Mesendoderm (in vitro differentiated cells): Measurements from ENCODE around the gene PTPRD.
A peak's percentile ranks its signal among the peaks of the same experiment; 100 is the strongest.

Source experiments
- DNase-seq: peaks from one replicate; pipeline ENCODE4 v3.0.0; 2013
- H2AK5ac ChIP-seq: 2 replicates; pipeline ENCODE4 v1.6.1; 2013; ENCODE audit warnings: low read length, inconsistent platforms
- H2BK120ac ChIP-seq: 2 replicates; pipeline ENCODE4 v1.6.1; 2013; ENCODE audit warnings: low read depth, mild to moderate bottlenecking, low read length, moderate library complexity, mixed read lengths
- H2BK15ac ChIP-seq: replicated peaks from 2 replicates; pipeline ENCODE4 v1.6.1; 2013; ENCODE audit warnings: low read depth, mild to moderate bottlenecking, moderate library complexity
- H2BK5ac ChIP-seq: 2 replicates; pipeline ENCODE4 v1.6.1; 2013; ENCODE audit warnings: low read length, inconsistent platforms
- H3K18ac ChIP-seq: 2 replicates; pipeline ENCODE4 v1.6.1; 2013; ENCODE audit warnings: mild to moderate bottlenecking, low read length, mixed read lengths
- H3K23ac ChIP-seq: one replicate; pipeline ENCODE4 v1.6.1; 2013; ENCODE audit warnings: low read length
- H3K27ac ChIP-seq: 2 replicates; pipeline ENCODE4 v1.5.1; 2013; ENCODE audit warnings: low read depth, mild to moderate bottlenecking, inconsistent platforms, low read length, moderate library complexity
- H3K27me3 ChIP-seq: 2 replicates; pipeline ENCODE4 v1.6.1; 2013; ENCODE audit warnings: low read length, control low read depth, mild to moderate bottlenecking, inconsistent platforms; ENCODE audit not compliant: insufficient read depth, poor library complexity
- H3K36me3 ChIP-seq: 2 replicates; pipeline ENCODE4 v1.6.1; 2013; ENCODE audit warnings: low read length, inconsistent platforms; ENCODE audit not compliant: control insufficient read depth, insufficient read depth
- H3K4ac ChIP-seq: one replicate; pipeline ENCODE4 v1.6.1; 2013; ENCODE audit warnings: low read depth, mild to moderate bottlenecking, low read length, moderate library complexity
- H3K4me1 ChIP-seq: 2 replicates; pipeline ENCODE4 v1.6.1; 2013; ENCODE audit warnings: low read depth, low read length, inconsistent platforms; ENCODE audit not compliant: control insufficient read depth
- H3K4me2 ChIP-seq: 2 replicates; pipeline ENCODE4 v1.6.1; 2013; ENCODE audit warnings: low read length
- H3K4me3 ChIP-seq: 2 replicates; pipeline ENCODE4 v1.5.1; 2013; ENCODE audit warnings: mild to moderate bottlenecking, low read length
- H3K56ac ChIP-seq: one replicate; pipeline ENCODE4 v1.6.1; 2013; ENCODE audit warnings: low read length
- H3K79me1 ChIP-seq: 2 replicates; pipeline ENCODE4 v1.6.1; 2013; ENCODE audit warnings: low read length, inconsistent platforms
- H3K79me2 ChIP-seq: 2 replicates; pipeline ENCODE4 v1.6.1; 2013; ENCODE audit warnings: mild to moderate bottlenecking, low read length; ENCODE audit not compliant: control insufficient read depth, insufficient read depth
- H3K9ac ChIP-seq: 2 replicates; pipeline ENCODE4 v1.6.1; 2013; ENCODE audit warnings: low read length, inconsistent platforms
- H4K5ac ChIP-seq: one replicate; pipeline ENCODE4 v1.6.1; 2013; ENCODE audit warnings: low read length
- H4K8ac ChIP-seq: one replicate; pipeline ENCODE4 v1.6.1; 2013; ENCODE audit warnings: low read depth, mild to moderate bottlenecking, control low read depth, low read length, moderate library complexity
- WGBS: extraction: QIAGEN DNeasy Blood & Tissue Kit; methylation state at CpG from one replicate; pipeline ENCODE4 v1.1.7; 2013; ENCODE audit warnings: low lambda C conversion rate, missing lambda C conversion rate; ENCODE audit not compliant: insufficient coverage; ENCODE audit errors: extremely low coverage; 5-methylcytosine and 5-hydroxymethylcytosine counted together

Gene PTPRD

GRCh38 chr9:8859416-8859815 lies 1753.4 kb downstream of the PTPRD start:
- Histone ChIP-seq H4K8ac (no peak overlapping the region), H3K23ac (no peak overlapping the region), H3K9ac (no peak overlapping the region), H3K27ac (no peak overlapping the region), H2BK15ac (no peak overlapping the region), H3K4me2 (no peak overlapping the region), H3K56ac (no peak overlapping the region), H2BK5ac (no peak overlapping the region), H3K36me3 (no peaks in the 10 kb centered on the region), H3K79me2 (peaks cover 5% of the 10 kb centered on the region), H2AK5ac (peak overlapping the region; percentile 86), H3K79me1 (peaks cover 2% of the 10 kb centered on the region), H4K5ac (no peak overlapping the region), H3K4me1 (peaks cover 10% of the 10 kb centered on the region), H3K18ac (no peak overlapping the region), H2BK120ac (no peak overlapping the region), H3K4me3 (no peak overlapping the region), H3K4ac (no peak overlapping the region), H3K27me3 (no peaks in the 10 kb centered on the region)
- WGBS: no CpG with 5 or more reads among the region's 3 CpGs
- DNase-seq: peak; percentile 26

- H3K23ac ChIP-seq: no peak overlapping the region
- peak overlapping the region; percentile 82 for H2BK120ac ChIP-seq
- peaks cover 2% of the 10 kb centered on the region for H3K79me1 ChIP-seq
- H3K27ac ChIP-seq: peak overlapping the region; percentile 92
- peaks cover 9% of the 10 kb centered on the region for H3K4me1 ChIP-seq
- H4K8ac ChIP-seq: no peak overlapping the region
- peak overlapping the region; percentile 71 for H3K4me2 ChIP-seq
- peak; percentile 58 for DNase-seq
- H3K79me2 ChIP-seq: peaks cover 5% of the 10 kb centered on the region
- peak overlapping the region; percentile 90 for H3K18ac ChIP-seq
- H2AK5ac ChIP-seq: no peak overlapping the region
- no peaks in the 10 kb centered on the region for H3K36me3 ChIP-seq
- H3K27me3 ChIP-seq: no peaks in the 10 kb centered on the region
- H4K5ac ChIP-seq: no peak overlapping the region
- H2BK15ac ChIP-seq: no peak overlapping the region
- H3K56ac ChIP-seq: peak overlapping the region; percentile 91
- no peak overlapping the region for H3K4ac ChIP-seq
- H3K4me3 ChIP-seq: peak overlapping the region; percentile 85
- peak overlapping the region; percentile 88 for H3K9ac ChIP-seq
- H2BK5ac ChIP-seq: peak overlapping the region; percentile 2
- no CpG with 5 or more reads among the region's 27 CpGs for WGBS
Measured at GRCh38 chr9:8858596-8859161, 1754.1 kb downstream of the PTPRD start.

GRCh38 chr9:8857926-8858595 lies 1754.7 kb downstream of the PTPRD start:
- WGBS: no CpG with 5 or more reads among the region's 45 CpGs
- no peaks in the 10 kb centered on the region for H3K27me3 ChIP-seq
- H2AK5ac ChIP-seq: no peak overlapping the region
- H3K9ac ChIP-seq: peak overlapping the region; percentile 88
- H3K18ac ChIP-seq: peak overlapping the region; percentile 90
- peak overlapping the region; percentile 91 for H3K56ac ChIP-seq
- H2BK5ac ChIP-seq: peak overlapping the region; percentile 2
- H3K23ac ChIP-seq: no peak overlapping the region
- peak; percentile 88 for DNase-seq
- H3K36me3 ChIP-seq: no peaks in the 10 kb centered on the region
- peaks cover 2% of the 10 kb centered on the region for H3K79me1 ChIP-seq
- H4K8ac ChIP-seq: peak overlapping the region; percentile 16
- peak overlapping the region; percentile 71 for H3K4me2 ChIP-seq
- no peak overlapping the region for H4K5ac ChIP-seq
- peak overlapping the region; percentile 77 for H3K4ac ChIP-seq
- no peak overlapping the region for H2BK15ac ChIP-seq
- H3K4me1 ChIP-seq: peaks cover 9% of the 10 kb centered on the region
- peak overlapping the region; percentile 92 for H3K27ac ChIP-seq
- H2BK120ac ChIP-seq: peak overlapping the region; percentile 82
- peaks cover 5% of the 10 kb centered on the region for H3K79me2 ChIP-seq
- peak overlapping the region; percentile 85 for H3K4me3 ChIP-seq

- Histone ChIP-seq H3K56ac (peak overlapping the region; percentile 91), H3K18ac (peak overlapping the region; percentile 88), H2AK5ac (no peak overlapping the region), H2BK15ac (no peak overlapping the region), H3K27me3 (no peaks in the 10 kb centered on the region), H3K36me3 (no peaks in the 10 kb centered on the region), H3K4ac (peak overlapping the region; percentile 77), H3K4me2 (peak overlapping the region; percentile 55), H3K79me1 (peaks cover 2% of the 10 kb centered on the region), H3K9ac (peak overlapping the region; percentile 88), H3K79me2 (peaks cover 5% of the 10 kb centered on the region), H3K4me3 (peak overlapping the region; percentile 85), H2BK5ac (peak overlapping the region; percentile 54), H3K23ac (no peak overlapping the region), H3K4me1 (peaks cover 7% of the 10 kb centered on the region), H4K5ac (no peak overlapping the region), H3K27ac (peak overlapping the region; percentile 92), H4K8ac (no peak overlapping the region), H2BK120ac (no peak overlapping the region)
- WGBS: no CpG with 5 or more reads among the region's 76 CpGs
- peak; percentile 76 for DNase-seq
Measured at GRCh38 chr9:8857068-8857925, 1755.5 kb downstream of the PTPRD start.

GRCh38 chr9:8856396-8857067 lies 1756.3 kb downstream of the PTPRD start:
- DNase-seq: peak; percentile 9
- H3K27ac ChIP-seq: no peak overlapping the region
- no peaks in the 10 kb centered on the region for H3K27me3 ChIP-seq

More at GRCh38 chr9:8856396-8857067, 1756.3 kb downstream of the PTPRD start:
- Histone ChIP-seq H3K4ac (peak overlapping the region; percentile 77), H3K9ac (peak overlapping the region; percentile 88), H3K79me1 (peaks cover 2% of the 10 kb centered on the region), H2BK15ac (no peak overlapping the region), H2BK5ac (no peak overlapping the region), H2AK5ac (no peak overlapping the region), H2BK120ac (no peak overlapping the region), H4K5ac (no peak overlapping the region), H3K56ac (peak overlapping the region; percentile 91), H3K36me3 (no peaks in the 10 kb centered on the region), H3K23ac (no peak overlapping the region), H3K4me3 (peak overlapping the region; percentile 85), H3K4me1 (peaks cover 7% of the 10 kb centered on the region), H4K8ac (peak overlapping the region; percentile 44), H3K18ac (peak overlapping the region; percentile 88), H3K79me2 (peaks cover 5% of the 10 kb centered on the region), H3K4me2 (peak overlapping the region; percentile 55)
- no CpG with 5 or more reads among the region's 9 CpGs for WGBS
